GM12891 (cell line): ENCODE measurements around the gene PPFIBP1.

Experiments used
- PAX5 ChIP-seq: IDR thresholded peaks from 2 replicates; pipeline ENCODE4 v1.6.1; 2011; ENCODE audit warnings: low read length, moderate library complexity, mild to moderate bottlenecking; ENCODE audit not compliant: insufficient read depth, severe bottlenecking
- POLR2A ChIP-seq: IDR thresholded peaks from 2 replicates; pipeline ENCODE4 v1.6.1; 2011; ENCODE audit warnings: low read depth, low read length, control low read depth
- POLR2AphosphoS5 ChIP-seq: IDR thresholded peaks from 2 replicates; pipeline ENCODE4 v1.6.1; 2011; ENCODE audit warnings: low read depth, low read length, control low read depth
- POU2F2 ChIP-seq: IDR thresholded peaks from 2 replicates; pipeline ENCODE4 v1.6.1; 2011; ENCODE audit warnings: low read depth, mild to moderate bottlenecking, control low read depth, low read length, moderate library complexity
- SPI1 ChIP-seq: IDR thresholded peaks from 2 replicates; pipeline ENCODE4 v1.6.1; 2011; ENCODE audit warnings: low read depth, low read length, control low read depth
- TAF1 ChIP-seq: IDR thresholded peaks from 2 replicates; pipeline ENCODE4 v1.6.1; 2011; ENCODE audit warnings: low read depth, low read length, control low read depth

- TF ChIP-seq TAF1 (no peak), POLR2A (no peak), POLR2AphosphoS5 (no peak), SPI1 (no peak), PAX5 (no peak), POU2F2 (no peak)
These were observed 7.9 kb downstream of the PPFIBP1 start for GRCh38 chr12:27531896-27532295.
